ENCODE measurements around the gene GREB1L.

The GREB1L gene

GRCh38 chr18:21257386-21257785, 15.4 kb downstream of the GREB1L start:
- H3K27ac Mint-ChIP-seq: no peak overlapping the region
- no peaks in the 10 kb centered on the region for H3K9me3 Mint-ChIP-seq
- H3K27me3 Mint-ChIP-seq (ENCODE audit: low read depth): no peaks in the 10 kb centered on the region
- H3K36me3 Mint-ChIP-seq (ENCODE audit: low read depth): no peaks in the 10 kb centered on the region
- no peaks in the 10 kb centered on the region for H3K4me1 Mint-ChIP-seq
- no peak overlapping the region for H3K4me3 Mint-ChIP-seq
- TF ChIP-seq CTCF (IDR thresholded peaks at IDR 0.05; ENCODE audit: unreplicated experiment in 3 of 3): no peak

- peaks cover 15% of the 10 kb centered on the region for H3K4me1 Mint-ChIP-seq
- H3K9me3 Mint-ChIP-seq: no peaks in the 10 kb centered on the region
- no peak overlapping the region for H3K4me3 Mint-ChIP-seq
- no peak overlapping the region for H3K27ac Mint-ChIP-seq
- no peak for TF ChIP-seq CTCF (IDR thresholded peaks at IDR 0.05; ENCODE audit: unreplicated experiment in 3 of 3)
- H3K27me3 Mint-ChIP-seq (ENCODE audit: low read depth): no peaks in the 10 kb centered on the region
- no peaks in the 10 kb centered on the region for H3K36me3 Mint-ChIP-seq (ENCODE audit: low read depth)
Observed at GRCh38 chr18:21260621-21261020, 18.6 kb downstream of the GREB1L start.

DNA sequence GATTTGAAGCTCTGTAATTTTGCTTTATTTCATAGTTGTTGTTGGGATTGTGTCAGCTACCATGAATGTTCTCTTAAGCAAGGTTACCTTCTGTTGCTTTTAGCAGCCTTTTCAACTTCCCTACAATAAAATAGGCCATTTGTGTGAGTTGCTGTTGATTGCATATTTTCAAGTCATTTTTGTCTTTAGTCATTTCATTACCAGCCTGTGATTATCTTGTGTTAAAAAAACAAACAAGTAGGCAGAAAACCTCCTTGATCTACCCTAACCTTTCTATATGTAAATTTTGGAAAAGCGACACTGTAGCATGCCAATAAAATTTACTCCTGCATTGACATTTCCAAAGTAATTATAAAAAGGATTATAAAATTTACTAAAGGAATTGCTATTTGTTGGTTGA, 19.3 kb downstream of the GREB1L start:
- Mint-ChIP-seq H3K4me1 (peaks cover 22% of the 10 kb centered on the region), H3K4me3 (no peak overlapping the region), H3K9me3 (no peaks in the 10 kb centered on the region), H3K27me3 (ENCODE audit: low read depth) (no peaks in the 10 kb centered on the region), H3K27ac (peak overlapping the region in 1 of 3 experiments; percentile 28), H3K36me3 (ENCODE audit: low read depth) (no peaks in the 10 kb centered on the region)
- TF ChIP-seq CTCF (IDR thresholded peaks at IDR 0.05; ENCODE audit: unreplicated experiment in 3 of 3): no peak

GRCh38 chr18:21262244-21262643, 20.2 kb downstream of the GREB1L start:
- TF ChIP-seq CTCF (IDR thresholded peaks at IDR 0.05; ENCODE audit: unreplicated experiment in 3 of 3): no peak
- Mint-ChIP-seq H3K27ac (no peak overlapping the region), H3K9me3 (no peaks in the 10 kb centered on the region), H3K4me3 (no peak overlapping the region), H3K27me3 (ENCODE audit: low read depth) (no peaks in the 10 kb centered on the region), H3K4me1 (peaks cover 25% of the 10 kb centered on the region), H3K36me3 (ENCODE audit: low read depth) (no peaks in the 10 kb centered on the region)

- H3K36me3 Mint-ChIP-seq (ENCODE audit: low read depth): no peaks in the 10 kb centered on the region
- peaks cover 25% of the 10 kb centered on the region for H3K4me1 Mint-ChIP-seq
- peak overlapping the region in 1 of 3 experiments; percentile 22 for H3K27ac Mint-ChIP-seq
- H3K9me3 Mint-ChIP-seq: no peaks in the 10 kb centered on the region
- H3K27me3 Mint-ChIP-seq (ENCODE audit: low read depth): no peaks in the 10 kb centered on the region
- no peak for TF ChIP-seq CTCF (IDR thresholded peaks at IDR 0.05; ENCODE audit: unreplicated experiment in 3 of 3)
- H3K4me3 Mint-ChIP-seq: no peak overlapping the region
Observed at GRCh38 chr18:21262979-21263378, 20.9 kb downstream of the GREB1L start.

GRCh38 chr18:21264651-21265050, 22.6 kb downstream of the GREB1L start:
- Mint-ChIP-seq H3K27me3 (ENCODE audit: low read depth) (no peaks in the 10 kb centered on the region), H3K4me3 (no peak overlapping the region), H3K4me1 (peaks cover 25% of the 10 kb centered on the region), H3K27ac (peak overlapping the region; percentile 3 to 74 (median 60)), H3K9me3 (no peaks in the 10 kb centered on the region), H3K36me3 (ENCODE audit: low read depth) (no peaks in the 10 kb centered on the region)
- no peak for TF ChIP-seq CTCF (IDR thresholded peaks at IDR 0.05; ENCODE audit: unreplicated experiment in 3 of 3)
